IPS DF 6.9 (cell line): Measurements from ENCODE around the gene ARHGEF11.

ENCODE experiments used
- DNase-seq: peaks from one replicate; pipeline ENCODE4 v3.0.0-alpha.2; 2013; ENCODE audit warnings: low read depth, low spot score
- H3K27ac ChIP-seq: one replicate; pipeline ENCODE4 v1.5.1; 2013; ENCODE audit warnings: low read length, control low read depth
- H3K27me3 ChIP-seq: 2 replicates; pipeline ENCODE4 v1.6.1; 2013; ENCODE audit warnings: mild to moderate bottlenecking, low read length; ENCODE audit not compliant: control insufficient read depth, insufficient read depth
- H3K36me3 ChIP-seq: 2 replicates; pipeline ENCODE4 v1.6.1; 2013; ENCODE audit warnings: low read length; ENCODE audit not compliant: control insufficient read depth, insufficient read depth
- H3K4me1 ChIP-seq: 2 replicates; pipeline ENCODE4 v1.6.1; 2013; ENCODE audit warnings: low read length; ENCODE audit not compliant: control insufficient read depth, insufficient read depth
- H3K4me3 ChIP-seq: 2 replicates; pipeline ENCODE4 v1.5.1; 2013; ENCODE audit warnings: mild to moderate bottlenecking, low read length
- H3K9me3 ChIP-seq: 2 replicates; pipeline ENCODE4 v1.6.1; 2013; ENCODE audit warnings: low read length, inconsistent platforms; ENCODE audit not compliant: control insufficient read depth, insufficient read depth
- WGBS: extraction: QIAGEN DNeasy Blood & Tissue Kit; methylation state at CpG from one replicate; pipeline ENCODE4 v1.1.7; 2013; ENCODE audit warnings: mixed read lengths, missing lambda C conversion rate; ENCODE audit not compliant: insufficient read length, insufficient coverage; 5-methylcytosine and 5-hydroxymethylcytosine counted together

The ARHGEF11 gene

DNA sequence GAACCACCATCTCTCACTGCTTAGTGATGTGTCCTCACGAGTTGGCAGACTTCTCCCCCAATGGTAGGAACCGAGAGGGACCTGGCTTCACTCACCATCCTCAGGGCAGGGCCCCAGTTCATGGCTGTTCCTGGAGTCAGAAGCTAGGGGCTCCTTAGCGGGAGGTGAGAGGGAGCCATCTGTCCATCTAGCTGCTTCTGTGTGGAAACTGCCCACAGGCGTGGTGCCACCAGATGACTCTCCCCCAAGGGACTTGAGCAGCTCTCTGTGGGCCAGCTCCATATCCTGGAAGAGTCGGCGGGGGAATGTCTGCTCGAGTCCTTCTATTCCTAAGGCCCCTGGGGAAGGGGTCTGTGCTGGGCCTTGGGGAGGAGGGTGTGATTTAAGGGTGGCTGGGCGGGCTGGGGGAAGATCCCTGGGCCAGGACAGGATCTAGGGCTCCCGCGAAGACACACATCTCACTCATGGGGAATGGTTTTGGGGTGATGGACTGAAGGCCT, 108.8 kb downstream of the ARHGEF11 start:
- H3K4me3 ChIP-seq: no peak overlapping the region
- peaks cover 1% of the 10 kb centered on the region; the same call in 1 of the 2 replicates for H3K4me1 ChIP-seq
- no peaks in the 10 kb centered on the region for H3K27me3 ChIP-seq
- no CpG with 5 or more reads among the region's 10 CpGs for WGBS
- DNase-seq: no peak
- H3K36me3 ChIP-seq: peaks cover 9% of the 10 kb centered on the region
- no peak overlapping the region for H3K27ac ChIP-seq
- H3K9me3 ChIP-seq: no peaks in the 10 kb centered on the region

DNA sequence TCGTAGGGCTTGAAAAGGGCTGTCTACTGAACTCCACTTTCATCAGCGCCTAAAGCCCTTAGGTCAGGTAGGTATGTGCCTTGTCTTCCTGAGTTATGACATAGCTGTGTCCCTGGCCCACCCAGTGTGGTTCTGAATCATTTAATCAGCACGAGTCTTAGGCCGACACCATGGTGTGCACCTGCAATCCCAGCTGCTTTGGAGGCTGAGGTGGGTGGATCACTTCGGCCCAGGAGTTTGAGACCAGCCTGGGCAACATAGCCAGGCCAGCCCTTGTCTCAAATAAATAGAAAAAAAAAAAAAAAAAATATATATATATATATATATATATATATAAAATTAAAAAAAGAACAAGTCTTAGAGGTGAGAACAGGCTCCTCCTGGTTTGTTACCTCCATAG, 109.4 kb downstream of the ARHGEF11 start:
- peaks cover 1% of the 10 kb centered on the region; the same call in 1 of the 2 replicates for H3K4me1 ChIP-seq
- H3K4me3 ChIP-seq: no peak overlapping the region
- H3K27ac ChIP-seq: no peak overlapping the region
- peaks cover 9% of the 10 kb centered on the region for H3K36me3 ChIP-seq
- H3K9me3 ChIP-seq: no peaks in the 10 kb centered on the region
- no CpG with 5 or more reads among the region's 5 CpGs for WGBS
- DNase-seq: no peak
- no peaks in the 10 kb centered on the region for H3K27me3 ChIP-seq

DNA sequence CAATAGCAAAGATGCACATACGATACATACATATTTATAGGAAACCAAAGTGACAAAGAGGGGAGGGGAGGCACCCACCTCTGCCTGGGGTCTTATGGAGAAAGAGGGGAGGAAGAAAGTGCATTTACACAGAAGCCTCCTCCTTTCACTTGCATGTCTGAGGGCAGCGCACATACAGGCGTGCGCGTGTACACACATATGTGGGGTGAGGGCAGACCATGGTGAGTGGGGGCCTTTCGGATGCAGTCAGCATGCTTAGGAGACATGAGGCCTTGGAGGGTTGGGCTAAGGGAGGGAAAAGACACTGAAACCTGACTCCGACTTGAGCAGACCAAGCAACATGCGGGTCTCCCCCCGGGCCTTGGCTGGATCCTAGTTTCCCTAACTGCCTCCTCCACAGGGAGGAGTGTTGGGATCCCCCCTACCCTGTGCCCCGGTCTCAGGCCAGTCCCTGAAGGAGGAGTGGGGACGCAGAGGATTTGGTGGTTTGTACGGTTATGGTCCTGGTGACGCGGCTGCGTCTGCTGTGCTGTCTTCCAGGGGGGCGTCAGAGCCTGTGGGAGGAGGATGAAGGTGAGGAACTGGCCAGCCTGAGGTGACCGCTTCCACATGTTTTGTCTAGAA, 109.9 kb downstream of the ARHGEF11 start:
- H3K36me3 ChIP-seq: peaks cover 9% of the 10 kb centered on the region
- no peak for DNase-seq
- WGBS: no CpG with 5 or more reads among the region's 17 CpGs
- H3K27ac ChIP-seq: no peak overlapping the region
- H3K27me3 ChIP-seq: no peaks in the 10 kb centered on the region; the same call in 1 of the 2 replicates
- H3K4me3 ChIP-seq: no peak overlapping the region
- H3K9me3 ChIP-seq: no peaks in the 10 kb centered on the region
- peaks cover 1% of the 10 kb centered on the region; the same call in 1 of the 2 replicates for H3K4me1 ChIP-seq

DNA sequence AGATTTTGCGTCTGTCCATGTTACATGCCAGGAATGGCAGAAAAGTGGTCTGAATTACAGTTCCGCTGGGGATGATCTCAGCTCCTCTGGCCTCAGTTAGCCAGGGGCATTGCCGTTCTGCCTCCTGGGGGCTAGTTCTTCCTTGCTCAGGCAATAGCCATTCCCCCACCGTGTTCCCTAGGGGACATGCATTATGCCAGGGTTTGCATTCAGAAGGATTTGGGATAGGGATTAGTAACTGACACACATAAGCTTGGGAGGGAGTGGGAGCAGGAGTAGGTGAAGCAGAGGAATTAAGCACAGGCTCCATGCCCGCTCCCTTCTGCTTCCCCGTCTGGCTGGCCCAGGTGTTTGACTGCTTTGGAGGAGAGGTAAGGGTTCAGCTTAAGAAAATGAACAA, 112.4 kb downstream of the ARHGEF11 start:
- no peaks in the 10 kb centered on the region for H3K36me3 ChIP-seq
- H3K4me3 ChIP-seq: no peak overlapping the region
- H3K9me3 ChIP-seq: no peaks in the 10 kb centered on the region
- no CpG with 5 or more reads among the region's 6 CpGs for WGBS
- no peak for DNase-seq
- H3K4me1 ChIP-seq: peaks cover 1% of the 10 kb centered on the region; the same call in 1 of the 2 replicates
- no peak overlapping the region for H3K27ac ChIP-seq
- peaks cover 3% of the 10 kb centered on the region; the same call in 1 of the 2 replicates for H3K27me3 ChIP-seq

DNA sequence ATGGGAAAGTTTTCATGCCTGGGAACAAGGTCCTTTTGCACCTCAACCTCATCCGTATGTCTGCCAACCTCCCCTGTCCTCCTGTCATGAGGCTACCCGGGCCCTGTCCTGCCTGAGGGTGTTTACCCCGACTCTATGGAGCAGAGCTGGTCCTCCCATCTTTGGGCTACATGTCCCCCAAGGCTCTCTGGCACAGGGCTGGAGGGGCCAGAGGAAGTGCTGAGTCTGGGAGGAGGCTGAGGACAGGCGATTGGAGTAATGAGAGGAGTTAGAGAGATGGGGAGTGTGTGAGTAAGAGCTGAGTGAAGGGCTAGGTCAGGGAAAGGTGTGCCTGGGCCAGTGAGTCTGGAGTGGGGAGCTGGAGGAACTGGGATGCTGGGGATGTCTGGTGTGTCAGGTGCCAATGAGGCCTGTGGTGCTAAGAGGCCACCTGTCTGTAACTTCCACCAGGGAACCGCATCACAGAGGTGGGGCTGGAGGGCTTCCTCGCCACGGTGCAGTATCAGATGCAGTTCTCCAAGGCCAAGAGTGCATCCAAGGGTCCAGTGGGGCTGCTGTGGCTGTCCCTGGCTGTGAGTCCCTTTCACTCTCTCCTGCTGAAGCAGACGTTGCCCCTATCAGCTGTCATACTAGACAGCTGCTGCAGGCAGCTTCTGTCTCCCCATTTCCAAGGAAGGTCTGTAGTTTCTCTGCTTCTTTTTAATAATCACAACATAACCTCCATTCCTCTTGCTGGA, 113.4 kb downstream of the ARHGEF11 start:
- Histone ChIP-seq H3K4me1 (peaks cover 1% of the 10 kb centered on the region; the same call in 1 of the 2 replicates), H3K36me3 (no peaks in the 10 kb centered on the region), H3K27me3 (peaks cover 7% of the 10 kb centered on the region), H3K4me3 (no peak overlapping the region), H3K27ac (no peak overlapping the region), H3K9me3 (no peaks in the 10 kb centered on the region)
- DNase-seq: no peak
- 100% methylated on average over 1 of the region's 8 CpGs for WGBS

GRCh38 chr1:156931211-156931952, 114.2 kb downstream of the ARHGEF11 start:
- Histone ChIP-seq H3K4me1 (peaks cover 1% of the 10 kb centered on the region; the same call in 1 of the 2 replicates), H3K4me3 (no peak overlapping the region), H3K27ac (no peak overlapping the region), H3K9me3 (no peaks in the 10 kb centered on the region), H3K27me3 (peaks cover 14% of the 10 kb centered on the region), H3K36me3 (no peaks in the 10 kb centered on the region)
- DNase-seq: no peak
- WGBS: no CpG with 5 or more reads among the region's 11 CpGs

DNA sequence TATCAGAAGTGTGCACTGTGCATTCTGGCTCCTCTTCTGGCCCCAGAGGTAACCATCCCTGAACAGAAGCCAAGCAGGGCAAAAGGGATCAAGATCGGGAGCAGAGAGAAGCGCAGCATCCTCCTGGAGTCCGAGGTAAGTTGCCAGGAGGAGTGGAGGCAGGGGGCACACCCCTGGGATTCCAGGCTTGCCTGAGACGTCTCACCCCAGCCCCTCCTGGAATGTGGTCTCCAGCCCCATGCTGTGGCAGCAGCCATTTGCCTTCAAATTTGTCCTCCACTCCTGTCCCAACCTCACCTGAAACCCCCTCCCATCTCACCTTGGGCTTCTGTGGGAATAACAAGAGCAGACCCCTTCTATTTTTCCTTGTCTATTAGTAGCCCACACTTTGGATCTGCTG, 115.1 kb downstream of the ARHGEF11 start:
- H3K4me3 ChIP-seq: no peak overlapping the region
- H3K9me3 ChIP-seq: no peaks in the 10 kb centered on the region
- H3K27me3 ChIP-seq: peaks cover 21% of the 10 kb centered on the region
- no peak for DNase-seq
- no peak overlapping the region for H3K27ac ChIP-seq
- H3K4me1 ChIP-seq: no peaks in the 10 kb centered on the region; the same call in 1 of the 2 replicates
- WGBS: no CpG with 5 or more reads among the region's 4 CpGs
- no peaks in the 10 kb centered on the region for H3K36me3 ChIP-seq

GRCh38 chr1:156929596-156930238, 115.8 kb downstream of the ARHGEF11 start:
- H3K27me3 ChIP-seq: peaks cover 29% of the 10 kb centered on the region
- no CpG with 5 or more reads among the region's 6 CpGs for WGBS
- no peak for DNase-seq
- no peaks in the 10 kb centered on the region for H3K36me3 ChIP-seq
- no peak overlapping the region for H3K4me3 ChIP-seq
- peaks cover 1% of the 10 kb centered on the region; the same call in 1 of the 2 replicates for H3K4me1 ChIP-seq
- no peaks in the 10 kb centered on the region for H3K9me3 ChIP-seq
- H3K27ac ChIP-seq: no peak overlapping the region

DNA sequence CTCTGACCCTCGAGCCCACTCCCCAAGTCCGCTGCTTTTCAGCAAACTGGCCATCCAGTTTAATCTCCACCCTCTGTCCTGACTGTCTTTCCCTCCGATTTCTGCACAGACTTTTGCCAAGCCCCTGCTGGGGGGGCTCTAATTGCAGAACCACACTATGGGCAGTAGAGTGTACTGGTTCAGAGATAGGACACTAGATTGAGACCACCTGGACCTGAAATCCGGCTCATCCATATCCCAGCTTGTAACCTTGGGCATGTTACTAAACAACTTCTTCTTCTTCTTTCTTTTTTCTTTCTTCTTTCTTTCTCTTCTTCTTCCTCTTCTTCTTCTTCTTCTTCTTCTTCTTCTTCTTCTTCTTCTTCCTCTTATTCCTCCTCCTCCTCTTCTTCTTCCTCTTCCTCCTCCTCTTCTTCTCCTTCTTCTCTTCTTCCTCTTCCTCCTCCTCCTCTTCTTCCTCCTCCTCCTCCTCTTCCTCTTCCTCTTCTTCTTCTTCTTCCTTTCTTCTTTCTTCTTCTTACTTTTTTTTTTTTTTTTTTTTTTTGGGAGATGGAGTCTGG, 117.4 kb downstream of the ARHGEF11 start:
- no peaks in the 10 kb centered on the region for H3K9me3 ChIP-seq
- H3K4me1 ChIP-seq: peaks cover 2% of the 10 kb centered on the region; the same call in 1 of the 2 replicates
- no peak for DNase-seq
- H3K36me3 ChIP-seq: no peaks in the 10 kb centered on the region
- H3K4me3 ChIP-seq: no peak overlapping the region
- no CpG with 5 or more reads among the region's 4 CpGs for WGBS
- peaks cover 45% of the 10 kb centered on the region for H3K27me3 ChIP-seq
- no peak overlapping the region for H3K27ac ChIP-seq
